Retinal pigment epithelial cell (primary cell): ENCODE measurements around the gene TMEM270.
"Not testable (repeated sequence)": the region's sequence is repeated elsewhere in the genome, so short reads cannot be mapped to it uniquely, and the experiment has no call there.

ENCODE experiments used
- DNase-seq: peaks from one replicate; pipeline ENCODE4 v3.0.0-alpha.2; 2010; ENCODE audit warnings: low read depth
- H3K4me3 ChIP-seq: 2 replicates; pipeline ENCODE4 v1.5.1; 2011; ENCODE audit warnings: mild to moderate bottlenecking, low read length, control low read depth, moderate library complexity
- TF ChIP-seq, protein P1 (sequence below): conservative IDR thresholded peaks from 2 replicates; pipeline ENCODE4 v1.5.1; 2011; ENCODE audit warnings: low read depth, low read length, control low read depth, inconsistent platforms

The TMEM270 gene

GRCh38 chr7:73839743-73840714 lies 20.9 kb upstream of the TMEM270 start:
- TF ChIP-seq, protein P1, sequence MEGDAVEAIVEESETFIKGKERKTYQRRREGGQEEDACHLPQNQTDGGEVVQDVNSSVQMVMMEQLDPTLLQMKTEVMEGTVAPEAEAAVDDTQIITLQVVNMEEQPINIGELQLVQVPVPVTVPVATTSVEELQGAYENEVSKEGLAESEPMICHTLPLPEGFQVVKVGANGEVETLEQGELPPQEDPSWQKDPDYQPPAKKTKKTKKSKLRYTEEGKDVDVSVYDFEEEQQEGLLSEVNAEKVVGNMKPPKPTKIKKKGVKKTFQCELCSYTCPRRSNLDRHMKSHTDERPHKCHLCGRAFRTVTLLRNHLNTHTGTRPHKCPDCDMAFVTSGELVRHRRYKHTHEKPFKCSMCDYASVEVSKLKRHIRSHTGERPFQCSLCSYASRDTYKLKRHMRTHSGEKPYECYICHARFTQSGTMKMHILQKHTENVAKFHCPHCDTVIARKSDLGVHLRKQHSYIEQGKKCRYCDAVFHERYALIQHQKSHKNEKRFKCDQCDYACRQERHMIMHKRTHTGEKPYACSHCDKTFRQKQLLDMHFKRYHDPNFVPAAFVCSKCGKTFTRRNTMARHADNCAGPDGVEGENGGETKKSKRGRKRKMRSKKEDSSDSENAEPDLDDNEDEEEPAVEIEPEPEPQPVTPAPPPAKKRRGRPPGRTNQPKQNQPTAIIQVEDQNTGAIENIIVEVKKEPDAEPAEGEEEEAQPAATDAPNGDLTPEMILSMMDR: no peak
- no peak for DNase-seq
- H3K4me3 ChIP-seq: no peak overlapping the region

DNA sequence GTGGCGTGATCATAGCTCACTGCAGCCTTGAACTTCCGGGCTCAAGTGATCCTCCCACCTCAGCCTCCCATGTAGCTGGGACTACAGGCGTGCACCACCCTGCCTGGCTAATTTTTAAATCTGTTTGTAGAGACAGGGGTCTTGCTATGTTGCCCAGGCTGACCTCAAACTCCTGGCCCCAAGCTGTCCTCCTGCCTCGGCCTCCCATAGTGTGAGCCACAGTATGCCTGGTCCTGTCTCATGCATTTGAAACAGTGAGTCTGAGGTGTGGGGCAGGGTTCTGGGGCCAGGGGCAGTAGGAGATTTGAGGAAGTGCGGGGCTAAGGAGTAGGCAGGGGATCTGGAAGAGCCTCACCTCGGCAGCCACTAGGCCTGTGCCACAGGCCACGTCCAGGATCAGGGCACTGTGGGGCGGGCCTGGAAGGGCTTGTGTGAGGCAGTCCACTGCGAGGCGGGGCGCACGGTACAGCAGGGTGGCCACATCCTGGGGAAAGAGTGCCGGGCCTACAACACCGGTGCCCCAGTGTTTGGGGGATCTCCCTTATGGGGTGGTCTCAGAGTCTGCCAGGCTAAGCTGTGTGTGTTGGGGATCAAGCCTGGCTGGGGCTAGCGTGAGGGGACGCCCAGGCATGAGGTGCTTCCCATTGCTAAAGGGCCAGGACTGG lies 20.1 kb upstream of the TMEM270 start:
- no peak for DNase-seq
- TF ChIP-seq, protein P1: no peak
- H3K4me3 ChIP-seq: no peak overlapping the region

DNA sequence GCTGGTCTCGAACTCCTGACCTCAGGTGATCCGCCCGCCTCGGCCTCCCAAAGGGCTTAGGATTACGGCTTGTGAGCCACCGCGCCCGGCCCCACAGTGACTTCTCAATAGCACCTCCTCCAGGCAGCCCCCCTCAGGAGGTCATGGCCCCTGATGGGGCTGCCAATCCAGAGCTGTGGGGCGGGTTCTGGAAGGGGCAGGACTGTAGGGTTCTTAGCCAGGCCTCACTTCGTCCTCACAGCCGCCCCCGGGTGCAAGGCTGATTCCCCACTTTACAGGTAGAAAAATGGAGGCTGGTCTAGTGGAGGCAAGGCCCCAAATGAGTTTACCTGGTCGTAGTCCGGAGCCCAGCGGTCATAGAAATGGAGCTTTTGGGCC lies 19.3 kb upstream of the TMEM270 start:
- DNase-seq: no peak
- TF ChIP-seq, protein P1: no peak
- H3K4me3 ChIP-seq: peak overlapping the region; percentile 62

DNA sequence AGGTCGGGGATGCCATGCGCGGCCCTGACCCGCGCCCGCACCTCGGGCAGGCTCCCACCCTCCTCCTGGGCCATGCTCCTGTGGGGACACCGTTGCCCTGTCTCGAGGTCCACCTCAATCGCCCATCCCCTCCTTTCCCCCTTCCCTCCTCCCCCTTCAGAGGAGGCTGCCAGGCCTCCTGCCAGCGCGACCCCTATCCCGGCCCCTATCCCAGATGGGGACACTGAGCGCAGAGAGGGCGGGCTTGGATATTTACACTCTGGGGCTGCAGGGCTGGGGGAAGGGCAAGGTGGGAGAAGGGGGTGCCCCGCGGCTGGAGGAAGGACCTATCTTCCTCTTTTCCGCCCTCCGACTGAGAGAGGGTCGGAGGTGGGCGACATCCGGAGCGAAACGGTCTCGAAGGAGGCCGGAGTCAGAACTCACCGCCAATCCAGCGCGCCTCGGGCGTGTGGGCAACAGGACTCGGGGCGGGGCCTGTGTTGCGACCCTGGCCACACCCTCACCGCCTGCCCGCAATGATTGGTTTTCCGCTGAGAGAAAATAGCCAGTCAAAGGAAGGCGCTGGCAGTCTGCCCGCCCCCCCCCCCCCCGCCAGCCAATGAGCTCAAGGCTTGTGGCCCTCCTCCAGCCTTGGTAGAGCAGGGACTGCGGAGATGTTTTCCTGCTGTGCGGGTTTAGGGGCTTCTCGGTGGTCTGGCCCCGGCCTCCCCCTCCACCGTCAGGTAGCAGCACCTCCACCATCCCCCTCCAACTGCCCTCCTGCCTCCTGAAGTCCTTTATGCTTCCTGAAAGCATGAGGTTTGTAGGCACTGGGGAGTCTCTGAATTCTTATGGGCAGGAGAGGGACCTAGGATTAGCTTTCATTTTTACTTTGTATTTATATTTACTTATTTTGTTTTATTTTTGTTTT lies 18.6 kb upstream of the TMEM270 start, which contains the start of gene METTL27:
Gene METTL27 (minus strand): TSS at position 450 of the 910 bp plus-strand sequence. CDS start 376 bp downstream, at position 74.
- TF ChIP-seq, protein P1: no peak
- DNase-seq: peak; percentile 70
- H3K4me3 ChIP-seq: peak within 1 kb of the TSS; percentile 71

DNA sequence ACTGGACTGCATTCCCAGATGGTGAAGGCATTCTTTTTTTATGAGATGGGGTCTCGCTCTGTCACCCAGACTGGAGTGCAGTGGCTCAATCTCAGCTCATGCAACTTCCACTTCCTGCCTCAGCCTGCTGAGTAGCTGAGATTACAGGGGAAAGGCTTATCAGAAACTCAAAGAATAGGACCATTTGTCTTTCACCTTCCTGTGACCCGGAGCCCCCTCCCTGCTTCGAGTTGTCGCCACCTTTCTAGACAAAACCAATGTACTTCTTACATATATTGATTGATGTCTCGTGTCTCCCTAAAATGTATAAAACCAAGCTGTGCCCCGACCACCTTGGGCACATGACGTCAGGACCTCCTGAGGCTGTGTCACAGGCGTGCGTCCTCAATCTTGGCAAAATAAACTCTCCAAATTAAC lies 16.8 kb upstream of the TMEM270 start:
- H3K4me3 ChIP-seq: no peak overlapping the region
- no peak for DNase-seq
- TF ChIP-seq, protein P1: no peak

DNA sequence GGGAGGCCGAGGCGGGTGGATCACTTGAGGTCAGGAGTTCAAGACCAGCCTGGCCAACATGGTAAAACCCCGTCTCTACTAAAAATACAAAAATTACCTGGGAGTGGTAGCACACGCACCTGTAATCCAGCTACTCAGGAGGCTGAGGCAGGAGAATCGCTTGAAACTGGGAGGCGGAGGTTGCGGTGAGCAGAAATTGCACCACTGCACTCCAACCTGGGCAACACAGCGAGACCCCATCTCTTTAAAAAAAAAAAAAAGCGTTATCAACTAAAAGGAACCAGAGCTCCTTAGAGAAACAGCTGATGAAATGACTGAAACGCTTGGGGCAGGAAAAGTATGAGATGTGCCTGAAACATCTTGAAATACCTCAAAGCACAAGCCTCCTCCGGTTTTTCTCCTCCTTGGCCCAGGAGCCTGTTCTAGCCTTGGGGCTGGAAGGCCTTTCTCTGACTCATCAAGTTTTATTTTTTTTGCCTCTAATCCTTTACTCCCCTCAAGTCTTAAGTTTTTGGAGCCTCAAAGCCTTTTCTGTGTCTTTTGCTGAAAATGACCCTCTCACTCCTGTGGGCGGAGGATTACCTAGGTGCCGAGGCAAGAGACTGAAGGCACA lies 16.0 kb upstream of the TMEM270 start:
- no peak for DNase-seq
- H3K4me3 ChIP-seq: no peak overlapping the region
- TF ChIP-seq, protein P1: no peak

DNA sequence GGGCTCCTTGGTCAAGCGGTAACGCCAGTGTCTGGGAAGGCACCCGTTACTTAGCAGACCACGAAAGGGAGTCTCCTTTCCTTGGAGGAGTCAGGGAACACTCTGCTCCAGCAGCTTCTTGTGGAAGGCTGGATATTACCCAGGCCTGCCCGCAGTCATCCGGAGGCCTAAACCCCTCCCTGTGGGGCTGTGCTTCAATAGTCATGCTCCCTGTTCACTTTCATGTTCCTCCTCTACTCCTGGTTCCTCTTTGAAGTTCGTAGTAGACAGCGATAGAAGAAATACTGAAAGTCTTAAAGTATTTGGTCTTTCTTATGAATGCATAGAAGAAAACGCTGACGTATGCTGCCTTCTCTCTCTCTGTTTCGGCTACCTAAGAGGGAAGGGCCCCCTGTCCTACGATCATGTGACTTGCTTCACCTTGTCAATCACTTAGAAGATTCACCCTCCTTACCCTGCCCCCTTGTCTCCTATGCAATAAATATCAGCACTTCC lies 15.2 kb upstream of the TMEM270 start:
- not testable (repeated sequence) for DNase-seq, H3K4me3 ChIP-seq
